ENCODE results near the gene CADPS2.
"Not testable (repeated sequence)": the region's sequence is repeated elsewhere in the genome, so short reads cannot be mapped to it uniquely, and the experiment has no call there.

Gene CADPS2

DNA sequence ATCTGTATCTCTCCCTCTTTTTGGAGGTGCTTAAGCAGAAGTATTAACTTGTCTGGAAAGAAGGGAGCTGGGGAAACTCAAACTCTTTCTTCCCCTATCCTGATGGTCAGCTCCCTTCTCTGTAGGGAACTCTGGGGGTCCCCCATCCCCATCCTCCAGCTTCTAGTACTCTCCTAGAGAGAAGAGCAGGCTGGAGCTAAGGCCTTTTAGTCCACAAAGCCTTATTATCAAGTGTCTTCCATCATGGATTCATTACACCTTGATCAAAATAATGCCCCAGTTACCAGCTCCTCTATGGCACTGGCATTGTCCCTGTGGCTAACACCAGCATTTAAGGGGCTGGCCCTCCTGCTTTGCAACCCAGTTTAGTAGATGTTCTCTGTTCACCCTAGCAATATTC is 35.7 kb downstream of the CADPS2 start:
- in situ Hi-C loops (cut with MboI; ENCODE audit: low sequenced_read_pairs) = no loop called here

DNA sequence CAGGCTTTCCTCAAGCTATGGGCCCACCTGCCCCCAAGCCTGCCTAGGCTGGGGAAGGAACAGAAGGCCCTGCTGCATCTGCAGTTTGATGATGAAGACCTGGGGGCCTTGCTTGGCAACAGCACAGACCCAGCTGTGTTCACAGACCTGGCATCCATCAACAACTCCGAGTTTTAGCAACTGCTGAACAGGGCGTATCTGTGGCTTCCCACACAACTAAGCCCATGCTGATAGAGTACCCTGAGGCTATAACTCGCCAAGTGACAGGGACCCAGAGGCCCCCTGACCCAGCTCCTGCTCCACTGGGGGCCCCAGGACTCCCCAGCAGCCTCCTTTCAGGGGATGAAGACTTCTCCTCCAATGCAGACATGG is 36.3 kb downstream of the CADPS2 start:
- in situ Hi-C loops (cut with MboI; ENCODE audit: low sequenced_read_pairs) = no loop called here

DNA sequence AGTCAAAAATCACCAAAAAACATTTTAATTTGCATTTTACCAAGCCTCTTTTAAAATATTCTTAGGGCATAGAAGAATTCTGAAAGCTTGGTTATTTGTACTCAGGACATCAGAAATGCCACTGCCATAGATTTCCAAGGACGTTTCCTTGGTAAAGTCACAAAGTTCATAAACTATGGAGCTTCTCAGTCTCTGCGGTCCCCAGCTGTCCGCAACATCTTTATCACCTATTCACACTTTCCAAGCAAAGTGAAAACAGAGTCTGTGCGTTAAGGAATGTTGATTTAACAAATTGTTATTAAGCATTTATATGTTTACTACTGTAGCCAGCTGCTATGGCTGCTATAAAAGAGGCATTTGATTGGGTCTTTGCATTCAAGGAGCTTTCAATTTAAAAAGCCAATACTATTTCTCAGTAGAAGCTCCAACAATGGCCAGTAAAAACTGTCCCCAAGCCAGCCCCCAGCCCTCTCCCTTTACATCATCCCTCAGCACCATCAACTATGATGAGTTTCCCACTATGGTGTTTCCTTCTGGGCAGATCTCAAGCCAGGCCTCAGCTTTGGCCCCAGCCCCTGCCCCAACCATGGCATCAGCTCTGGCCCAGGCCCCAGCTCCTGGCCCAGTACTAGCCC is 36.8 kb downstream of the CADPS2 start:
- in situ Hi-C loops (cut with MboI; ENCODE audit: low sequenced_read_pairs) = no loop called here

- in situ Hi-C loops (cut with MboI; ENCODE audit: low sequenced_read_pairs) = no loop called here
Measured at GRCh38 chr7:122847871-122848473, 38.3 kb downstream of the CADPS2 start.

DNA sequence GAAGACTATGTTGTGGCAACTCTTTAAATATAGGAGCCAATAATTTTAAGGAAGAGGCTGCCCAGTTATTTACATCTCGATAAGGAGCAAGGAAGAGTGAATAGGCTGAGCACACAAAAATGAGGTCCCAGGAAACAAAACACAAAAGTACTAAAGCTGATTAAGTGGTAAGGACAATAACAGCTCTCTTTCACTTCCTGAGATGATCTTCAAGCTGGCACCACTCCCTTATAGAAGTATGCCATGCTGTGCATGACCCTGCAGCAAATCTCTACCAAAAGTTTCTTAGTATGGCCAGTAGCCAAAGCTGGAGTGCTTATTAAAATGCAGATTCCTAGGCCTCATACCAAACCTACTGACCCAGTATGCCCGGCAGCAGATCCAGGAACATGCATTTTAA is 39.7 kb downstream of the CADPS2 start:
- in situ Hi-C loops (cut with MboI; ENCODE audit: low sequenced_read_pairs) = no loop called here

- in situ Hi-C loops (cut with MboI; ENCODE audit: low sequenced_read_pairs) = no loop called here
Measured at GRCh38 chr7:122845286-122845685, 41.0 kb downstream of the CADPS2 start.

DNA sequence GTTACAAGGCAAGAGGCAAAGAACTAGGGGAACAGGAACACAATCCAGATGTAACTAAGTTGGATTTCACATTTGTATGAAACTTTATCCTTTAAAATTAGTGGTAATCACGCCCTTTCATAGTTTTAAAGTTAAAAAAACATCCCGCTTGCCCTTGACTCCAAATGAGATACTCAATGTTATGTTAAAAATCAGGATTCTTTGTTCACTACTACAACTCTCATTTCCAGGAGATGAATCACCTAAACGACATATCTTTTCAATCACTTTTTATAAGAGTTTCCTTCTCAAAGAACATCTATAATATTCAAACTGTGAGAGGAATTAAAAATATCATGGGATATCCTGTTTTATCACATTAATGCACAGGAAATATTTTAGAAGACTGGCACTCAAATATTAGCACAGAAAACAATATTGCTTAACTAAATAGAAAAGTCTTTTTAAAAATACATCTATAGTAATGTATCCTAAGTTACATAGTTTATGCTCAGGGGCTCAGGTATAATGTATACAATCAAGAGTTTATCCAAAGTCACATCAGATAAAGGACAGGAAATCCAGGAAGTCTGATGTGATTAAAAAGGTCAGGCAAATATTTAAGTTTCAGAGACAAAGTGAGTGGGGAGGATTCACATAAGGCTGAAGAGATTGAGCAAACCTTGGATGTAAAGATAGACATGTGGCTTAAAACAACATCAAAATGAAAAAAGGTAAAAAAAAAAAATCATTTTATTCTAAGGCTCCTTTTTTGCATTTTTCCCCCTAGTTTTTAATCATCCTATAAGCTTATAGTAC is 41.9 kb downstream of the CADPS2 start:
- in situ Hi-C loops (cut with MboI; ENCODE audit: low sequenced_read_pairs) = no loop called here

GRCh38 chr7:122842971-122843370 is 43.3 kb downstream of the CADPS2 start:
- in situ Hi-C loops (cut with MboI; ENCODE audit: low sequenced_read_pairs) = no loop called here

DNA sequence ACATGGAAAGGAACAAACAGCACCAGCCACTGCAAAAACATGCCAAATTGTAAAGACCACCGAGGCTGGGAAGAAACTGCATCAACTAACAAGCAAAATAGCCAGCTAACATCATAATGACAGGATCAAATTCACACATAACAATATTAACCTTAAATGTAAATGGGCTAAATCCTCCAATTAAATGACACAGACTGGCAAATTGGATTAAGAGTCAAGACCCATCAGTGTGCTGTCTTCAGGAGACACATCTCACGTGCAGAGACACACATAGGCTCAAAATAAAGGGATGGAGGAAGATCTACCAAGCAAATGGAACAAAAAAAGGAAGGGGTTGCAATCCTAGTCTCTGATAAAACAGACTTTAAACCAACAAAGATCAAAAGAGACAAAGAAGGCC is 50.0 kb downstream of the CADPS2 start:
- in situ Hi-C loops (cut with MboI; ENCODE audit: low sequenced_read_pairs) = not testable (repeated sequence)

DNA sequence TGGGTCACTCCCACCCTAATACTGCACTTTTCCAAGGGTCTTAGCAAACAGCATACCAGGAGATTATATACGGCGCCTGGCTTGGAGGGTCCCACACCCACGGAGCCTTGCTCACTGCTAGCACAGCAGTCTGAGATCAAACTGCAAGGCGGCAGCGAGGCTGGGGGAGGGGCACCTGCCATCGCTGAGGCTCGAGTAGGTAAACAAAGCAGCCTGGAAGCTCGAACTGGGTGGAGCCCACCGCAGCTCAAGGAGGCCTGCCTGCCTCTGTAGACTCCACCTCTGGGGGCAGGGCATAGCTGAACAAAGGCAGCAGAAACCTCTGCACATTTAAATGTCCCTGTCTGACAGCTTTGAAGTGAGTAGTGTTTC is 51.7 kb downstream of the CADPS2 start:
- in situ Hi-C loops (cut with MboI; ENCODE audit: low sequenced_read_pairs) = not testable (repeated sequence)

- in situ Hi-C loops (cut with MboI; ENCODE audit: low sequenced_read_pairs) = no loop called here
Measured at GRCh38 chr7:122833888-122834570, 52.2 kb downstream of the CADPS2 start.

GRCh38 chr7:122831436-122831835 is 54.8 kb downstream of the CADPS2 start:
- in situ Hi-C loops (cut with MboI; ENCODE audit: low sequenced_read_pairs) = no loop called here

- in situ Hi-C loops (cut with MboI; ENCODE audit: low sequenced_read_pairs) = no loop called here
Measured at GRCh38 chr7:122829962-122830361, 56.3 kb downstream of the CADPS2 start.

GRCh38 chr7:122827763-122828162 is 58.5 kb downstream of the CADPS2 start:
- in situ Hi-C loops (cut with MboI; ENCODE audit: low sequenced_read_pairs) = no loop called here

DNA sequence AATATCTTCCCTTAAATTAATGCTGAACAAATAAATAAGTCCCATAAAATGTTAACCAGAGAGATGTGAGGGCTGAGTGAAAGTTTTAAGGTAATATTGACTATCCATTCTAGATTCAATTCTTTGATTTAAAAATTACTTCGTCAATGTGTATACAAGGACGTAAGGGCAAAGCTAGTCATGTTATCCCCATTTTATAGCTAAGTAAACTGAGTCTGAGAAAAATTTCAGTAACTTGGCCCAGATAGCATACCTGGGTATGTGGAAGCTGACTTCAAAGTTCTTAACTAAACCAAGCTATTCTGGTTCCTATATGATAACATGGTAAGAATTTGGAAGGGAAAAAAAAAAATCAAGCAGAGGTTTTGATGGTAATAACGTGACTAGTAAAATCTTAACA is 72.4 kb downstream of the CADPS2 start:
- in situ Hi-C loops (cut with MboI; ENCODE audit: low sequenced_read_pairs) = no loop called here

DNA sequence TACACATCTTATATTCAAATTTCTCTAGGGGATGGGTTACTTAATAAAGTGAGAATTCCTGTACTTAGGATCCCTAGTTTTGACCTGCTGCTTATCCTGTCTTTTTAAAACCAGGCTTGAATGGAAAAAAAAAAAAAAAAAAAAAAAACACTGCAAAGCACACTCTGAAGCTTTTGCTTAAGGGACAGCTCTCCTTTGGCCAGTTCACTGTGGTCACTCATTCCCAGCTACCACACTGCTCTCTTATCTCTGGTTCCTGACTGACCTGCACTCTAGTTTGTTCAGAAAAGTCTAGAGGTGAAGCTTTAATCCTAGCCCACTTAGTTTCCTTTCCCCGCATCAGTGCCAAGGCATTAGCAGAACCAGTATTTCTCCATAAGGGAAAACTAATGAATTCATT is 82.4 kb downstream of the CADPS2 start:
- in situ Hi-C loops (cut with MboI; ENCODE audit: low sequenced_read_pairs) = no loop called here

DNA sequence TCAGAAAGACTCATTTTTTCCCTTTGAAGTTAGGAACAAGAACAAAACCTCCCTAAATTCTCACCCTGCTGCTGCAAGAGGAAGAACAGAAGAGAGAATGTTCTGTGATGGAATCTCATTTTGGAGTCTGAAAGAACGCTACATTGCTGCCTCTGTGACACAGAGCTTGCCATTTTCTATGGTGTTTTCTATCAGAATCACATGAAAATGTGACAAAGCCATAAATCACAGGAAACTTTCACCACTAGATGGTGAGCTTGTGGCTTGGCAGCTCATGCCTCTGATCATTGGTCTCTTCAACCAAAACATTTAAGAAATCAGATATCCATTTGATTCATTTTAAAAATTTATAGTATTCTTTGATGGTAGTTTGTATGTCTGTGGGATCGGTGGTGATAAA is 82.9 kb downstream of the CADPS2 start:
- in situ Hi-C loops (cut with MboI; ENCODE audit: low sequenced_read_pairs) = no loop called here

GRCh38 chr7:122802301-122802751 is 83.9 kb downstream of the CADPS2 start:
- in situ Hi-C loops (cut with MboI; ENCODE audit: low sequenced_read_pairs) = no loop called here

GRCh38 chr7:122791959-122792545 is 94.2 kb downstream of the CADPS2 start:
- in situ Hi-C loops (cut with MboI; ENCODE audit: low sequenced_read_pairs) = no loop called here

- in situ Hi-C loops (cut with MboI; ENCODE audit: low sequenced_read_pairs) = no loop called here
Measured at GRCh38 chr7:122790591-122790990, 95.7 kb downstream of the CADPS2 start.

GRCh38 chr7:122790132-122790531 is 96.1 kb downstream of the CADPS2 start:
- in situ Hi-C loops (cut with MboI; ENCODE audit: low sequenced_read_pairs) = no loop called here

All from HL-60/S4 treated with retinoic acid at 250 ng/mL for 4 days and 3 days (cell line).